DMS153 (cell line): ENCODE data around the gene DEPP1.

Experiments
- DNase-seq: peaks from one replicate; lab custom pipeline; 2025; lab: John Stamatoyannopoulos, UW

DEPP1 gene

DNA sequence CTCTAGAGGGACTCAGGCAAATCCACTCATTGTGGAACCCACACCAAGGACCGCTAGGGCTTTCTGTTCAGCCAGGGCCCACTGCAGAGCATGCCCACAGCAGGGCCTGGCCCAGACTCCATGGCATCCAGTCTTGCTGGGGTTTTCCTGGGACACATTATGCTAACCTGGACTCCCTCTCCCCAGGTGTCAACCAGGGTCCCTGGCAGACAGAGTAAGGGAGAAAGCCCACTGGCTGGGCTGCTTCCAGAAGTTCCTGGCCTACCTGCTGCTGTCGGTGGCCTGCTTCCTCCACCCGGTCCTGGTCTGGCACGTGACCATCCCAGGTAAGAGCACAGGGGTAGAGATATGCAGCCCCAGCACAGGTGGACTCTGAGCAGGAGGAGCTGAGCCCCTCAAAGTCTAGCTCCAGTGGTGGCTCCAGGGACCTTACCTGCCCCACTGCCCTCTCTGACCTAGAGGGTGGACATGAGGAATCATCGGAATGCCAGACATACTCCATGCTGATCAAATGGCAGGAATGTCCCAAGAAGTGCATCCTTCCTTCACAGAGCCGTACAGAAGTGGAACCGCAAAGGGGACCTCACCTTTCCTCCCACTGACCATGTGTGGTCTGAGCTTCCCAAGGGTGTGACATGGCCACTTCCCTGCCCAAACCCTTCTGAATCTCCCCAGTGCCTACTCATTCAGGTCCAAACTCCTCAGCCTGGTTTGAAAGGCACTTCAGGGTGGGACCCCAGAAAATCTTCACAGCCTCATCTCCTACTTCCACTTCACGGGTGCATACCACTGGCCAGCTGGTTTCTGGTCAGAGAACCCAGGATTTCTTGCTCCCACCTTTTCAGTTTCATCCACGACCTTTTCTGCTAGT lies 44.9 kb downstream of the DEPP1 start:
- DNase-seq, result no peak

DNA sequence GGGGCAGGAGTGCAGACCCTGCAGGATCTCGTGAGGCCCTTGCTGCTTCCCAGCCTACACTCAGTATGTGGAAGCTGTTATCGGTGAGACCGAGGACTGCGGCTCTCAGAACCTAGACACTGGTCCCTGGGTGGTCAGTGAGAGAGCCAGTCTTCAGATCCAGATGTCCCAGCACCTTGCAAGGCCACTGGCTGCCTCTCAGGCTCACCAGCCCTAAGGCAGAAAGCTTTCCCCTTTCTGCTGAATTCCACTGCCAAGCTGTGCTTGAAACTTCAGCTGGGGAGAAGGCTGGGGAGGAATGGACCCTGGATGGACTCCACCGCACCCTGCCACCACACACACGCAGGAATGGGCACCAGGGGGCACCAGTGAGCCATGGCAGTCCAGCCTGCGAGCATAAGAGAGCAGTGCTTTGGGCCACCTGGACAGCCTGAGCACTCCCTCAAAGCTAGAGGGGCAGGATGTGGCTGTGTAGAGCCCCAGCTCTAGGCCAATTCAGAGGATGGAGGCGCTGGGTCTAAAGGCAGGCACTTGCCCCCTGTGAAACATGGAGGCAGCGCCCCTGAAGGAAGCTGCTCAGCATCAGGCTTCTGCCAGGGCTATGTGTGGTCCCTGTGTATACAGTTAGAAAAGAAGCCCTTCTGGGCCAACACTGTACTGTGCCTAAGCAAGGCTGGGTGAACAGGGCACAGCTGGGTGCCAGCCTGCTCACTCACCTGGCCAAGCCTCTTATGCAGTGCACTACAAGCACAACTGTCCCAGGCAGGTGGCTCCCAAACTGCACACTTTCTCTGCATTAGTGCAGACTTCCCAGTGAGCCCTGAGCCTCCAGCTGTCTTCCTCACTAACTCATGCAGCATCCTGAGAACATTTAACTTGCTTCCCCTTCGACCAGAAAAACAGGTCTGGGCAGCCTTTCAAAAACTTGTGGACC lies 45.8 kb downstream of the DEPP1 start:
- peak; percentile 36 for DNase-seq

DNA sequence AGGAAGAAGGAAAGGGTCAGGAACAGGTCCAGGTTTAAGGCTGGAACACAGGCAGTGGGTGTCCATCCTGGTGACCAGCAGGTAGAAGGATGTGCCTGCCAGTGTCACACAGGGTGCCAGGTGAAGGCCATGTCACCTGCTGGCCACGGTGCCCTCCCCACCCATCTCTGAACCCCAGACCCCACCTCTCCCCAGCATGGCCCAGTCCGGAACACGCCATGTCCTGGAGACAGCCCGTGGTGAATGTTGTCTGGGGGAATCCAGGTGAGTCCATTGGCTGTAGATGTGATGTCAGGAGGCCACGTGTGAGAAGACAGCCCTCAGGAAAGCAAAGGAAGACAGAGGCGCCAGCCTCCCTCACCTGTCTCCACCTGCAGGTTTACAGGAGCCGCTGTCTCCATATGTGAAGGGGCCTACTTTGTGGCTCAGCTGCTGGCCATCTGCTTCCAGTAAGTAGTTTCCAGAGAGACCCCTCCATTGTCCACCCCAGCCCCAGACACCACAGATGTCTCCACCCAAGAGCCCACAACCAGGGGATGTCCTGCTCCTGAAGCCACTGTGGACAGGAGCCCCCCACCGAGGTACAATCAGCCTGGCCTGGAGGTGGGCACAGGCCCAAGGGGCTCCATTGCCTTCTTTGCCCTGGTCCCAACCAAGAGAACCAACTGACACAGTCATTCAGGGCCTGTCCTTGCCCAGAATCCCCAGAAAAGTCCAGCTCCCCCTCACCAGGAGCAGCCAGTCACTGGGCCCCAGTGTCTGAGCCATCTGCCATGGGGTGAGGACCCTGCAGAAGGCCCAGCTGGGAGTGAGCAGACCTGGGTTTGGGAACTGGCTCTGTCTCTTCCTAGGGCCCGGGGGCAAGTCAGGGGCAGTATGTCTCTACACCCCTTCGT lies 46.7 kb downstream of the DEPP1 start:
- no peak for DNase-seq

DNA sequence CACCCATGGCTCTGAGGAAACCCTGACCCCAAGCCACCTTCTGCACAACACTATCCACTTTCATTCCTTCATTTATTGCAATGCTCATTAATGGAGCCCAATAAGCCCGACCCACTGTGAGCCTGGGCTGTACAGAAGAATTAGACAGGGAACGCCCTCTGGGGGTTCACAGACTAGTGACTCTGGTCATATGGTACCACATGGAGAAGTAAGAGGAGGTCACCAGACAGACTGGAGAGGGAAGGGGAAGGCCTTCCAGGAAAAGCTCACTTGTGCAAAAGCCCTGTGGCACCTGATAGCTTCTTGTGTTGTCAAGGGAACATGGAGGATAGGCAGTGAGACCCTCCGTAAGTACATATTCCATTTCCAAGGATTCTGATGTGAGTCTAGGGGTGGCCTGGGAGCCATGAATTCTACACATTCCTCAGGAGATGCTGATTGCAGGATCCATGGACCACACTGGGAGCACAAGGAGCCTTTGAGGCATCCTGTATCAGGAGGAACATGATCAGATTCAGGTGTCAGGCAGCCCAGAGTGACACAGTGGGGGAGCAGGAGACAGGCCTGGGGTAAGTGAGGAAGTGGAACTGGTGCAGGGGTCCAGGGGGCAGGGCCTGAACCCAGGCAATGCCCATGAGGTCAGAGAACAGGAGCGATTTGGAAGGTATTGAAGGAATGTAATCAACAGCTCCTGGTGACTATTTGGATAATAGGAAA lies 47.5 kb downstream of the DEPP1 start:
- DNase-seq, result no peak

DNA sequence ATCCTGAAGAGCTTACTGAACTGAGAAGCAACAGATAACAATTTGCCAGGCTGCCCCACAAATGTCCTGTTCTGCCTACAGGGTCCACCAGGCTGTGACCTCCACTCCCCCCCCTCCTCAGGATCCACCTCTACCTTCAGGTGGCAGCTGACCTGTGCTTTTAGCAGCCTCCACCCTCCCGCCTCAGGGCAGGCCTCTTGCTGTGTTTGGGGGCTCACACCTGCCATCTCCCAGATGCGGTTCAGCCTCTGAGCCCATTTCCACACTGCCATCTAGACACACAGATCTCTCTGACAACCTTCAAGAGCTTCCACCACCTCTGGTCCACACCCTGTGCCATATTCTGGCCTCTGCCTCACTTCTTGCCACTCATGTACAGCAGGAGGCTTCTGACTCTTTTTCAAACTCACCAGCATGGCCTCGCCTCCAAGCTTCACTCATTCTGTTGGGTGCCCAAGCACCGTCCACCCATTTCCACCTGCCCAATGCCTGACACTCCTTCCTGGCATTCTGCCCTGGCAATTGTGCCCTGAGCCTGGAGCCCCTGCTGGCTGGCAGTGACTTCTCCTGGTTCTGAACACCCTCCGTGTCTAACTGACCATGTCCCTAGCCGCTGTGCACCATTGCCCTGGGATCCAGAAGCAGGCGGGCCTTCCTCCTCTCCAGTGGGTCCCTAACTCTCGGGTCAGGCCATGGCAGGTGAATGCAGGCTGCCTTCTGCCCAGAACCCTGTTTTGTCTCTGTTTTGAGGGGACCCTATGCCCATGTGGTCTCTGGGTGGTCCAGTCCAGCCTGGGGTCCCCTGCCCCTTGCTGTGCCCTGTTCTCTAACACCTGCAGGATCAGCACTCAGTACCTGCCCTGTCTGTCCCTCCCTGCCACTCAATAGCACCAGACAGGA lies 49.0 kb downstream of the DEPP1 start:
- no peak for DNase-seq

DNA sequence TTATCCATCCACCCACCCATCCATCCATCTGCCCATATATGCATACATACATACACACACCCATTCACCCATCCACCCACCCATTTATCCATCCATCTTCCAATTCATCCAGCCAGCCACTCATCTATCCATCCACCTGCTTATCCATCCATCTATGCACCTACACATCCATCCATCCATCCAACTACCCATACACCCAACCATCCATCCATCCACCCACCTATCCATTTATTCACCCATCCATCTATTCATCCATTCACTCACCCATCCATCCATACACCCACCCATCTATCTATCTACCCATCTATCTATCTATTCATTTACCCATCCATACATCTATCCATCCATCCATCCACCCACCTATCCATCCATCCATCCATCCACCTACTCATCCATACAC lies 50.1 kb downstream of the DEPP1 start:
- DNase-seq, result no peak

DNA sequence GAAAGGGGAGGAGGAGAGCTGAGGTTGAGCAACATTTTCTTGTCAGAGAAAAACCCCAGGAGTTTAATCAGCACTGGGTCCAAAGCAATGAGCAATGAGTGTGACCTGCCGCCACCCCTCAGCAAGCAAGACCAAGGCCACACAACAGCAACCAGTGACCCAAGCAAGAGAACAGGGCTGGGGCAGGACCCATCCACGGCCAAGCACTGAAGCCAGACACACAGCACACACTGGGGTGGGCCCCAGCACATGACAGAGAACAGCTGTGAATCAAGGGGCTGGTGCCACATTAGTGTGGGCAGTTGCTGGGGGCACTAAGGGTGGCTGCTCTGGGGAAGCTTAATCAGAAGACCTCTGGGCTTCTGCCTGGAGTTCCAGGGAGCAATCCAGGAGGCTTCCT lies 51.3 kb downstream of the DEPP1 start:
- DNase-seq, result no peak

DNA sequence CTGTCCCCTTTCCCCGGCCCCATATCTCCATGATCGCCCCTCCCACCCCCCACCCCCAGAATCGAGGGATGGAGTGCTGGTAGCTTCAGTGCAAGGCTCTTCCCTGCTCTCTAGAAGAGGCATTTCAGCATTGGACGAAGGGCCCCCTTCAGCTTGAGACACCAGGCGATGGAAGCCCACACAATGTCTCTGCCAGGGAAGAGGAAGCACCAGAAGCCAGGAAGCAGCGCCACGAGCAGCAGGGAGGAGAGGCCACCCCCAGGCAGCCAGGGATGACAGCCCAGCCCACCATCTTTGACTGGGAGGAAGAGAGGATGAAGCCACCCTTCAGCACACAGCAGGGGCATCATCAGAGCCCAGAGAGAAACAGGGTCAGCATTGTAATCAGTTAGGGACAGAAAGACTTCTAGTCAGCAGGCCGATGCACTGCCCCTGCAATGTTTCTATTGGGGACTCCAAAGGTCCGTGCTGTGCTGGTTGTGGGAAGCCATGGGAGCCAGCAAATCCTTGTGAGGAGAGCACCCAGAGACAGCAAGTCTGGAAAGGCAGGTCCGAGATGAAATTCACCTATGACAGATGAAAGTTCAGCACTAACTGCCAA lies 51.8 kb downstream of the DEPP1 start:
- DNase-seq, result no peak
